ENCODE results near the gene LRMDA.

DNA sequence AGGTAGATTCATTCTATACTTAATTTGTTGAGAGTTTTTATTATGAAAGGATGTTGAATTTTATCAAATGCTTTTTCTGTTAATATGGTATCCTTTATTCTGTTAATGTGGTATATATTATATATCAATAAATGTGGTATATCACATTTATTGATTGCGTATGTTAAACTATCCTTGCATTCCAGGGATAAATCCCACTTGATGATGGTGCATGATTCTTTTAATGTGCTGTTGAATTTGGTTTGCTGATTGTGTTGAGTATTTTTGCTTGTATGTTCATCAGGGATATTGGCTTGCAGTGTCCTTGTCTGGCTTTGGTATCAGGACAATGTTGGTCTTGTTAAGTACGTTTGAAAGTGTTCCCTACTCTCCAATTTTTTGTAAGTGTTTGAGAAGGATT, 11.9 kb downstream of the LRMDA start:
- TF ChIP-seq ZBTB7A (IDR thresholded peaks at IDR 0.05; ENCODE audit: low read depth), result no peak
- TF ChIP-seq RAD21 (IDR thresholded peaks at IDR 0.05; ENCODE audit: low read depth), result no peak
- TF ChIP-seq REST (IDR thresholded peaks at IDR 0.05; ENCODE audit: low read depth), result no peak
- no peak for TF ChIP-seq CEBPB (IDR thresholded peaks at IDR 0.05)
- TF ChIP-seq NFIC (IDR thresholded peaks at IDR 0.05), result no peak
- TF ChIP-seq TAF1 (IDR thresholded peaks at IDR 0.05; ENCODE audit: low read depth), result no peak
- no peak for TF ChIP-seq EP300 (IDR thresholded peaks at IDR 0.05; ENCODE audit: borderline replicate concordance)

Data from Ishikawa (cell line).